HepG2 (cell line): Measurements from ENCODE around the gene EFNA4. TPM values are rescaled to one million over a fixed set of nuclear protein-coding genes. Genes with fewer than 3 reads are reported as not detected.

Experiments used
- CBX1 ChIP-seq: IDR thresholded peaks from one replicate; pipeline ENCODE4 v1.6.1; 2016; ENCODE audit warnings: antibody characterized with exemption, low read depth
- GFI1 ChIP-seq: sonication (generic); formaldehyde crosslinking; IDR thresholded peaks from 2 replicates; pipeline ENCODE4 v1.5.0; 2020; ENCODE audit warnings: missing genetic modification reagents, mild to moderate bottlenecking, borderline replicate concordance
- KLF16 ChIP-seq, 2 experiments: sonication (generic) in 1 of 2; formaldehyde crosslinking in 1 of 2; IDR thresholded peaks; 2 replicates each; pipeline versions ENCODE4 v1.6.1 to v1.8.0; 2016 to 2023; ENCODE audit warnings: missing genetic modification reagents in 2 of 2, missing compliant biosample characterization in 1 of 2
- MAFG ChIP-seq: sonication (generic); formaldehyde crosslinking; IDR thresholded peaks from 2 replicates; pipeline ENCODE4 v1.5.1; 2020; ENCODE audit warnings: mild to moderate bottlenecking, missing genetic modification reagents
- NFIC ChIP-seq: IDR thresholded peaks from 2 replicates; pipeline ENCODE4 v1.6.1; 2012; ENCODE audit warnings: mild to moderate bottlenecking, low read length, inconsistent platforms
- PATZ1 ChIP-seq: sonication (generic); formaldehyde crosslinking; IDR thresholded peaks from 2 replicates; pipeline ENCODE4 v1.4.0; 2020; ENCODE audit warnings: missing genetic modification reagents
- RXRA ChIP-seq: sonication (generic); formaldehyde crosslinking; IDR thresholded peaks from 2 replicates; pipeline ENCODE4 v1.5.1; 2020; ENCODE audit warnings: missing genetic modification reagents
- RXRB ChIP-seq: IDR thresholded peaks from 2 replicates; pipeline ENCODE4 v1.6.1; 2016; ENCODE audit warnings: borderline replicate concordance, missing genetic modification reagents, missing compliant biosample characterization
- SAP130 ChIP-seq: IDR thresholded peaks from 2 replicates; pipeline ENCODE4 v1.6.1; 2016; ENCODE audit warnings: low read depth
- THRA ChIP-seq: sonication (generic); formaldehyde crosslinking; IDR thresholded peaks from 2 replicates; pipeline ENCODE4 v1.4.0; 2020; ENCODE audit warnings: missing genetic modification reagents, borderline replicate concordance
- XRCC5 ChIP-seq: fragments of 200-400 bp; formaldehyde crosslinking; optimal IDR thresholded peaks from 2 replicates; pipeline ENCODE3; 2017; ENCODE audit warnings: mild to moderate bottlenecking, low read length
- ZBTB25 ChIP-seq: IDR thresholded peaks from 2 replicates; pipeline ENCODE4 v1.6.1; 2018; ENCODE audit warnings: missing genetic modification reagents
- ZBTB33 ChIP-seq: sonication (generic); formaldehyde crosslinking; IDR thresholded peaks from 2 replicates; pipeline ENCODE4 v1.4.0; 2020; ENCODE audit warnings: missing genetic modification reagents
- ZFX ChIP-seq: sonication (generic); formaldehyde crosslinking; IDR thresholded peaks from 2 replicates; pipeline ENCODE4 v1.4.0; 2020; ENCODE audit warnings: mild to moderate bottlenecking, low read depth, missing genetic modification reagents, moderate library complexity
- ZMYM4 ChIP-seq: sonication (generic); formaldehyde crosslinking; IDR thresholded peaks from 2 replicates; pipeline ENCODE4 v1.8.1; 2023; ENCODE audit warnings: mild to moderate bottlenecking, missing genetic modification reagents
- ZNF598 ChIP-seq: sonication (generic); formaldehyde crosslinking; IDR thresholded peaks from 2 replicates; pipeline ENCODE4 v1.5.1; 2020; ENCODE audit warnings: mild to moderate bottlenecking, missing genetic modification reagents, borderline replicate concordance
- ZNF644 ChIP-seq: IDR thresholded peaks from 2 replicates; pipeline ENCODE4 v1.6.1; 2016; ENCODE audit warnings: low read depth
- ZNF687 ChIP-seq: sonication (generic); formaldehyde crosslinking; IDR thresholded peaks from 2 replicates; pipeline ENCODE4 v1.5.1; 2020; ENCODE audit warnings: mild to moderate bottlenecking, missing genetic modification reagents, moderate library complexity
- polyA plus RNA-seq, 8 experiments: library from polyadenylated mRNA; depleted of rRNA in 3 of 8; stranded (reverse) in 7 of 8; unstranded in 1 of 8; fragments of >200 nt; fragmentation: Illumina TruSeq in 4 of 8; extraction: Trizol in 4 of 8; gene quantifications; 2 replicates each; pipeline versions ENCODE4 v1.2.1 to v1.2.3, GENCODE V29; 2011 to 2016; ENCODE audit warnings: low read depth in 4 of 8, missing spikeins in 1 of 8, mixed read lengths in 1 of 8; ENCODE audit not compliant: insufficient read depth in 1 of 8
- total RNA-seq, 5 experiments: library from RNA; depleted of rRNA; stranded (reverse); fragments of >200 nt; fragmentation: Illumina TruSeq; extraction: Trizol; gene quantifications; 2 replicates each; pipeline ENCODE4 v1.2.3, GENCODE V29; 2016; ENCODE audit warnings: low read depth in 1 of 5

EFNA4 gene
- total and polyA plus RNA-seq, 2 of the 13 experiments (the other 11 are each of a cell fraction or from before 2014, with no cell fraction given): 12.0 to 17.2 TPM

GRCh38 chr1:155044812-155045657 is 18.5 kb upstream of the EFNA4 start (continued):
- TF ChIP-seq ZNF644 (0 out of 2 replicates have a peak, but pooled peaks have one; percentile 8), ZNF687 (peak; percentile 58), XRCC5 (peak; percentile 80), KLF16 (CRISPR knock-in tag; IDR thresholded peaks at IDR 0.05) (0 out of 4 replicates have a peak, but pooled peaks of 1 of the 2 experiments have one; percentile 64), ZMYM4 (CRISPR knock-in tag) (0 out of 2 replicates have a peak, but pooled peaks have one; percentile 18), RXRA (peak; percentile 47; the same call in 1 of the 2 replicates), MAFG (CRISPR knock-in tag) (no peak), RXRB (CRISPR knock-in tag) (peak; percentile 41; the same call in 1 of the 2 replicates), ZBTB33 (CRISPR knock-in tag) (peak; percentile 52), PATZ1 (CRISPR knock-in tag) (peak; percentile 47), GFI1 (no peak), ZFX (peak; percentile 56; the same call in 1 of the 2 replicates), THRA (CRISPR knock-in tag) (0 out of 2 replicates have a peak, but pooled peaks have one; percentile 41), ZBTB25 (CRISPR knock-in tag) (0 out of 2 replicates have a peak, but pooled peaks have one; percentile 39), ZNF598 (CRISPR knock-in tag) (0 out of 2 replicates have a peak, but pooled peaks have one; percentile 48), SAP130 (CRISPR knock-in tag) (peak; percentile 58), CBX1 (no peak), NFIC (no peak)
